Measurements from ENCODE around the gene DHH. TPM values are rescaled to one million over a fixed set of nuclear protein-coding genes. Genes with fewer than 3 reads are reported as not detected.
A peak's percentile ranks its signal among the peaks of the same experiment; 100 is the strongest.
"Not testable (repeated sequence)": the region's sequence is repeated elsewhere in the genome, so short reads cannot be mapped to it uniquely, and the experiment has no call there.

DHH gene
- total RNA-seq, 1 donor from 2014 or later = 0.07 TPM

DNA sequence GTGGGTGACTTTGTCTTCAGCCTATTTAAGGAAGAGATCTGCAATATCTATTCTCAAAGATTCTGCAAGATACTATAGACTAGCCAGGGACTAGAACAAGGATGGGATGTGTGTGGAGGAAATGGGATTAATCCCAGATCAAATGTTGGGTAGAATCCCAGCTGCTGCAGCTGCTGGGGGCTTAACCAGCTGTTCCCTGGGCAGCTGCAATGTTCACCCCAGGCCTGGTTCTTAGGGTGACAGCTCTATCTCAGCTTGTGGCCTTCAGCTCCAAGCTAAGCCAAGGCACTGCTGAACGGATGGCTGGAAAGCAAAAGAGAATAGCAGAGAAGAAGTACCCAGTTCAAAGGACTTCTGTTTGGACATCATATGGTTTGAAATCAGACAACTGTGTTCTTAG, 14.8 kb downstream of the DHH start:
- Mint-ChIP-seq H3K4me3 (no peak overlapping the region), H3K27me3 (peaks cover 13% of the 10 kb centered on the region), H3K27ac (no peak overlapping the region), H3K9me3 (no peaks in the 10 kb centered on the region), H3K36me3 (ENCODE audit: low read depth) (no peaks in the 10 kb centered on the region), H3K4me1 (no peaks in the 10 kb centered on the region)
- DNase-seq = no peak
- intact Hi-C loops (cut with micrococcal nuclease) = no loop called here

DNA sequence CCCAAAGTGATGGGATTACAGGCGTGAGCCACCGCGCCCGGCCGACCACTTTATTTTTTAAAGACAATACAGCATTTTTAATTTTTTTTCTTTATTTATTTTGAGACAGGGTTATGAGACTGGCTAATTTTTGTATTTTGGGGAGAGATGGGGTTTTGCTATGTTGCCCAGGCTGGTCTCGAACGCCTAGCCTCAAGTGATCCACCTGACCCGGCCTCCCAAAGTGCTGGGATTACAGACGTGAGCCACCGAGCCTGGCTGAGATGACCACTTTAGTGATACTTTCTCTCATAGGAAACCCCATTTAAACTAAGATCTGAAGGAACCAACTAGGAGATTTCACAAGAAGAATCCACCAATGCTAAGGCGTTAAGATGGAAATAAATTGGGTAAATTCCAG, 23.6 kb downstream of the DHH start:
- peak overlapping the region; percentile 3 for H3K27ac Mint-ChIP-seq
- intact Hi-C loops (cut with micrococcal nuclease) = loop anchor here (1.0 to 2.0 kb wide), 2 partner anchors 40 to 59 kb away; partner anchors contain the start of gene LMBR1L

GRCh38 chr12:49069507-49070346, 24.9 kb downstream of the DHH start, which contains the start of gene RHEBL1:
Gene RHEBL1 (minus strand): TSS chr12:49069979. CDS start chr12:49069785, 194 bp downstream.
- peak; percentile 100 for DNase-seq
- Mint-ChIP-seq H3K27me3 (no peaks in the 10 kb centered on the region), H3K9me3 (no peaks in the 10 kb centered on the region), H3K27ac (peak within 1 kb of the TSS; percentile 87), H3K4me3 (peak within 1 kb of the TSS; percentile 94), H3K36me3 (ENCODE audit: low read depth) (peaks cover 12% of the 10 kb centered on the region), H3K4me1 (peaks cover 25% of the 10 kb centered on the region)
- intact Hi-C loops (cut with micrococcal nuclease) = loop anchor here (1.0 to 2.0 kb wide), 3 partner anchors 8 to 61 kb away; partner anchors contain the start of gene LMBR1L

More for the DNA sequence above, 23.6 kb downstream of the DHH start:
- Mint-ChIP-seq H3K27me3 (no peaks in the 10 kb centered on the region), H3K9me3 (no peaks in the 10 kb centered on the region), H3K36me3 (ENCODE audit: low read depth) (peaks cover 8% of the 10 kb centered on the region), H3K4me3 (no peak overlapping the region), H3K4me1 (peaks cover 25% of the 10 kb centered on the region)
- DNase-seq = no peak

GRCh38 chr12:49068879-49069506, 25.6 kb downstream of the DHH start:
- peak overlapping the region; percentile 94 for H3K4me3 Mint-ChIP-seq
- peak overlapping the region; percentile 87 for H3K27ac Mint-ChIP-seq
- intact Hi-C loops (cut with micrococcal nuclease) = loop anchor here (1.0 kb wide), 1 partner anchor 8 kb away; no protein-coding TSS in a partner anchor
- H3K27me3 Mint-ChIP-seq = no peaks in the 10 kb centered on the region
- DNase-seq = peak; percentile 70
- peaks cover 14% of the 10 kb centered on the region for H3K36me3 Mint-ChIP-seq (ENCODE audit: low read depth)
- peaks cover 26% of the 10 kb centered on the region for H3K4me1 Mint-ChIP-seq
- no peaks in the 10 kb centered on the region for H3K9me3 Mint-ChIP-seq

DNA sequence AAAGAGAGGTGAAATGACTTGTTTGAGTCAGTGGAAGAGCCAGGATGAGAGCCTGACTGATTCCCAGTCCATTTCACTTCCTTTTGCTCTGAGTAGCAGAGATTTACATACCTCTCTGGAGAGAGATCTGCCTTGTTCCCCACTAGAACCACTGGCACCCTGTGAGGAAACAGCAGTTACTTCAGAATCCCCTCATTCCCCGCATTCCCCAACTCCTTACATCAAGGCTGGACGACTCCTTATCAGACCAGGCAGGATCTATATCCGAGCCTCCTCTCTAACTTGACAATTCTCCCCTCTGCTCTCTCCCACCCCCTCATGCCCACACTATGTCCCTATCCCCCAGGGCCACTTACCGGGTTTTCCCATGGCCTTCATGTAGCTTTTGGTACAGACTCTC, 28.5 kb downstream of the DHH start:
- H3K27ac Mint-ChIP-seq = no peak overlapping the region
- no peaks in the 10 kb centered on the region for H3K9me3 Mint-ChIP-seq
- intact Hi-C loops (cut with micrococcal nuclease) = no loop called here
- peaks cover 25% of the 10 kb centered on the region for H3K4me1 Mint-ChIP-seq
- H3K4me3 Mint-ChIP-seq = no peak overlapping the region
- no peak for DNase-seq
- no peaks in the 10 kb centered on the region for H3K27me3 Mint-ChIP-seq
- peaks cover 15% of the 10 kb centered on the region for H3K36me3 Mint-ChIP-seq (ENCODE audit: low read depth)

DNA sequence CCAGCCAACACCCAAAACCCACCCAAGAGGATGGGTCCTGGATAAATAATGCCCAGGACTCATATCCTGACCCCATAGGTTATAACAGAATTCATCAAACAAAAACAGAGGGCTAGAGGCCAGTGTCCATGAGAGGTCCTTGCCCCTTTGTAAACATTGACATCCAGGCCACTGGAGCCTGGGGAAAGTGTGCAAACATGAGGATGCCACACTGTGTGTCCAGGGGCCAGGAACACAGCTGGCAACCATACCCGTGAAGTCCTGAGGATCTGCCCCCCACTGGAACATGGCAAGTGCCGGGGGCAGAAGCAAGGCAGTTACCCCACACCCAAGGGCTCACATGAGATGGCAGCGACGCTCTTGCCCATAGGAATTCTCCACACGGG, 29.8 kb downstream of the DHH start:
- intact Hi-C loops (cut with micrococcal nuclease) = loop anchor here (1.0 to 5.0 kb wide), 4 partner anchors 24 to 171 kb away; partner anchors contain the start of gene TUBA1A
- no peak overlapping the region for H3K4me3 Mint-ChIP-seq
- no peaks in the 10 kb centered on the region for H3K27me3 Mint-ChIP-seq
- peaks cover 15% of the 10 kb centered on the region for H3K36me3 Mint-ChIP-seq (ENCODE audit: low read depth)
- no peaks in the 10 kb centered on the region for H3K9me3 Mint-ChIP-seq
- no peak for DNase-seq
- H3K4me1 Mint-ChIP-seq = peaks cover 22% of the 10 kb centered on the region
- H3K27ac Mint-ChIP-seq = no peak overlapping the region

- intact Hi-C loops (cut with micrococcal nuclease) = loop anchor here (1.0 to 5.0 kb wide), 2 partner anchors 7 to 125 kb away; partner anchors contain the start of genes RHEBL1 and TUBA1A
- H3K4me3 Mint-ChIP-seq = peak overlapping the region; percentile 87
Measured at GRCh38 chr12:49061916-49062315, 32.7 kb downstream of the DHH start.

DNA sequence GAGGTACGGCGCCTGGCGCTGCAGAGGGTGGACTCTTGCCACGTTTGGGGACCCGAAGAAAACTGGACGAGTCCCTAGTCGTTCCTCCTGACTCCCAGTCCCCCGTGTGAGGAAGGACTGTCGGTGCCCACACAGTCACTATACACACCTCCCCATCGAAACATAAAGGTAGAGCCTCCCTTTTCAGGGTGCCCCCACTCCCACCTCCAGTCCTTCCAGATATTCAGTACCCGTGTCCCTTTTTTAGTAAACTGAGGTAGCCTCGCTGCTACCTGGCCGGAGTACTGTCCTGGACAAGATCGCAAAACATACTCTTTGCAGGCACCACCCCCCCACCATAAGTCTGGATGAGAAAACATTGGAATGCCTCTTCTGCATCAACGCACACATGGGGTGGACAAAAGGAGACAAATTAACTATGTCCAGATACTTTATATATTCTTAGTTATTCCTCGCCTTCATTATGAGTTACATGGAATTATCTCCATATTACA, 33.4 kb downstream of the DHH start:
- no peak for DNase-seq
- H3K4me1 Mint-ChIP-seq = peaks cover 39% of the 10 kb centered on the region
- H3K9me3 Mint-ChIP-seq = no peaks in the 10 kb centered on the region
- H3K4me3 Mint-ChIP-seq = peak overlapping the region; percentile 87
- peak overlapping the region; percentile 95 for H3K27ac Mint-ChIP-seq
- peaks cover 19% of the 10 kb centered on the region for H3K36me3 Mint-ChIP-seq (ENCODE audit: low read depth)
- intact Hi-C loops (cut with micrococcal nuclease) = loop anchor here (1.0 to 5.0 kb wide), 2 partner anchors 8 to 126 kb away; partner anchors contain the start of genes RHEBL1 and TUBA1A
- no peaks in the 10 kb centered on the region for H3K27me3 Mint-ChIP-seq

More at GRCh38 chr12:49061916-49062315, 32.7 kb downstream of the DHH start:
- not testable (repeated sequence) for H3K9me3 Mint-ChIP-seq, H3K27ac Mint-ChIP-seq, H3K27me3 Mint-ChIP-seq, DNase-seq
- peaks cover 31% of the 10 kb centered on the region for H3K4me1 Mint-ChIP-seq
- H3K36me3 Mint-ChIP-seq (ENCODE audit: low read depth) = peaks cover 24% of the 10 kb centered on the region

DNA sequence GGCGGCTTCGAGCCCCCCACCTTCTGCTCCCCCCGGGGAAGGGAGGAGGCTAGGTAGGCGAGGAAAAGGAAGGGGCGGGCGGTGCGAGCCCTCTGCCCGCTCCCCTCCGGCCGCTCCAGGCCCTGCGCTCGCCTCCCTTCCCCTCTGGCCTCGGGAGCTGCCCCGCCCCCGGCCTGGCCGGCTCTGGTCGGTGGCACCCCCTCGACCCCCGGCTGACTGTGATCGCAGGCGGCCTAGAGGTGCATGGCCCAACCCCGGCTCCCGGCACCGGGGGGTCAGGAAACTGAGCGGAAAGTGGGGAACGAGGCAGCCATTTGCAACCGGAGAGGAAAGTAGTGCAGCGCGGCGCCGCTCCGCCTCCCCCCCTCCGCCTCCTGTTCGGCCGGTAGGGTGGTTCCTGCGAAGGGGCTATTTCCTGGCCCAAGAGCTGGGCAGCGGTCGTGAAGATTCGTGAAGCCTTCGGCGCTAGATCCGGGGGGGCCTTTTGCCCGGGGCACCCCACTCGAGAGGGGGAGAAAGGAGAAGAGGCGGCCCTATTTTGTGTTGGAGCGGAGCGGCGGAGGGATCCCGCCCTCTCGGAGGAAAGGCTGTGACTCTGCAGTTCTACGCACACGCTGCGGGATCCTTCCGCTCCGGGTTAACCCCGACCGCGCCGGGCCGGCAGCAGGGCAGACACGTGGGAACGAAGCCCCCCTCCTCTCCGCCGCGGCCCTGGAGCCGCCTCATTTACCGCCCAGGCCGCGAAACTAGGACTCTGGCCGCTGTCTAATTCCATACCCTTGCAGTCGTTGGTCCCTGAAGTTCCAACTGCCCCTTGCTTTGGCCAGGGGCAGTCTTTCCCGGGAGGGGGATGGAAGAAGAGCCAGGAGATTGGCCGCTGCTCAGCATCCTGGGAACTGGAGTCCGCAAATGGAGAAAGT, 34.1 kb downstream of the DHH start, which contains the start of gene KMT2D:
Gene KMT2D, minus strand, starts transcription at position 558 of the 920 bp plus-strand sequence. CDS start 5,470 bp downstream, outside the sequence.
- H3K27me3 Mint-ChIP-seq = no peaks in the 10 kb centered on the region
- H3K4me1 Mint-ChIP-seq = peaks cover 46% of the 10 kb centered on the region
- DNase-seq = peak; percentile 96
- peak within 1 kb of the TSS; percentile 98 for H3K4me3 Mint-ChIP-seq
- H3K27ac Mint-ChIP-seq = peak within 1 kb of the TSS; percentile 95
- intact Hi-C loops (cut with micrococcal nuclease) = loop anchor here (1.0 to 5.0 kb wide), 3 partner anchors 9 to 127 kb away; partner anchors contain the start of genes RHEBL1 and TUBA1A
- H3K9me3 Mint-ChIP-seq = no peaks in the 10 kb centered on the region
- peaks cover 25% of the 10 kb centered on the region for H3K36me3 Mint-ChIP-seq (ENCODE audit: low read depth)

DNA sequence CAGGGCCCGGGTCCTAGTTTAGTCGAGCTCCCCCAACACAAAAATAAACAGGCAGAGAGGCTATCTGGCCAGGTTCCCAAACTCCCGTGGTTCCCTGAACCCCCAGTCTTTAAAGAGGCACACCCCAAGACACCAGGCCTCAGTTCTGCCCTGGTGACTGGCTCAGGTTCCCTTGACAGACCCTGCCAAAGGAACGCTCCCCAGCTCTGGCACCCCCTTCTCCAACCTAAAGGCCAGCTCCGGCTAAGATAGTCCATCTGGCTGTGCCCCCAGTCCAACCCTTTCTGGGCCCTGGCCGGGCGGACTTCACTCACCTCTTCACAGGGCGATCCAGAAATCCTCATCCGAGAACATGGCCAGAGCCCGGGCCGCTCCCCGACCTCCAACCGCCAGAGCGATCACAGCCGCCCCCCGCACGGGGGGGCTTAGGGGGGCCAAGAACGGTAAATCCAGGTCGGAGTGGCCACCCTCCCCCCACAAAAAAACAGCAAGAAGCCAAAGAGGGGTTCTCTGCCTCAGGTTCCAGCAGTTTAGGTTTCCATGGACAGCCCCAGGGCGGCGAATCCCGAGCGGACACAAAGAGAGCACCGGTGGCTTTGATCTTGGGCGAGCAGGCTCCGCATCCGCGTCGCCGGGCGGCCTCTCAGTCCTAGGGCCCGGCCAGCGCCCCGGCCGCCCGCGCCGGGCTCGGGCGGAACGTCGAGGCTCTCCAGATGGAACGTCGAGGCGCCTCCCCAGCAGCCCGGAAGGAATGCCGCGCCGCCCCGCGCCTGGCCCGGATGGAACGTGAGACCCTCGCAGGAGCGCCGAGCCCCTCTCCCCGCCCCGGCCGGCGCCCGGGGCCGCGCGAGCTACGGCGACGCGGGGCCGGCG, 35.1 kb downstream of the DHH start:
- Mint-ChIP-seq H3K4me3 (peak overlapping the region; percentile 98), H3K9me3 (no peaks in the 10 kb centered on the region), H3K4me1 (peaks cover 54% of the 10 kb centered on the region), H3K27ac (peak overlapping the region; percentile 86), H3K36me3 (ENCODE audit: low read depth) (peaks cover 30% of the 10 kb centered on the region), H3K27me3 (no peaks in the 10 kb centered on the region)
- intact Hi-C loops (cut with micrococcal nuclease) = loop anchor here (1.0 to 5.0 kb wide), 2 partner anchors 71 to 128 kb away; partner anchors contain the start of gene TUBA1A
- DNase-seq = peak; percentile 77

- H3K27ac Mint-ChIP-seq = peak overlapping the region; percentile 86
Measured at GRCh38 chr12:49059045-49059298, 35.6 kb downstream of the DHH start.

GRCh38 chr12:49058366-49059044, 36.1 kb downstream of the DHH start:
- intact Hi-C loops (cut with micrococcal nuclease) = no loop called here
- H3K27ac Mint-ChIP-seq = peak overlapping the region; percentile 86
- peak; percentile 63 for DNase-seq
- peak overlapping the region; percentile 98 for H3K4me3 Mint-ChIP-seq
- no peaks in the 10 kb centered on the region for H3K27me3 Mint-ChIP-seq
- H3K9me3 Mint-ChIP-seq = no peaks in the 10 kb centered on the region
- H3K36me3 Mint-ChIP-seq (ENCODE audit: low read depth) = peaks cover 35% of the 10 kb centered on the region
- H3K4me1 Mint-ChIP-seq = peaks cover 50% of the 10 kb centered on the region

More at GRCh38 chr12:49059045-49059298, 35.6 kb downstream of the DHH start:
- no peak for DNase-seq
- peaks cover 52% of the 10 kb centered on the region for H3K4me1 Mint-ChIP-seq
- peak overlapping the region; percentile 98 for H3K4me3 Mint-ChIP-seq
- H3K36me3 Mint-ChIP-seq (ENCODE audit: low read depth) = peaks cover 31% of the 10 kb centered on the region
- H3K9me3 Mint-ChIP-seq = no peaks in the 10 kb centered on the region
- no peaks in the 10 kb centered on the region for H3K27me3 Mint-ChIP-seq
- intact Hi-C loops (cut with micrococcal nuclease) = no loop called here

Measured in activated CD4-positive, alpha-beta T cell treated with anti-CD3 and anti-CD28 coated beads, Interleukin-2, amount 10 ng/mL, durations not matched to agents 24 days and 14 days (primary cell).